ENCODE measurements around the gene KATNB1. TPM values are rescaled to one million over a fixed set of nuclear protein-coding genes. Genes with fewer than 3 reads are reported as not detected.

The KATNB1 gene
- total RNA-seq, 2 experiments from 2014 or later: 37.4 to 43.5 TPM

DNA sequence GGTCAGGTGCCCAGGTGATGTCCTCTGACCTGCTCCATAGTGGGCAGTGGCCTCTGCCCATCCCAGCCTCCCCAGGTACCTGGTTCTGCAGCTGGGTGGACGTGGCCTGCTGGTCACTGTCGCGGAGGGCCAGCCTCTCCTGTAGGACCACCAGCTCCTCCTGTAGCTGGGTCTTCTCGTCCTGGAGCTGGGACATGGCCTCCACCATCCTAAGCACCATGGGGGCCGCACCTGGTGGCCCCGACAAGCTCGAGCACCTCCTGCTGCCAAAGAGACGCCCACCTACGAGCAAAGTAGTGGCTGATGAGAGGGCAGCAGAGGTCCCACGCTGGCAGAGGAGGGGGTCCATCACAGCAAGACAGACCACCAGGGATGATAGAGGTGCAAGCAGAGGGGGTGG is 49.8 kb downstream of the KATNB1 start:
- DNase-seq (ENCODE audit: low spot score): no peak
- Histone ChIP-seq H3K36me3 (ENCODE audit: insufficient read depth, low read length) (no peaks in the 10 kb centered on the region), H3K4me2 (ENCODE audit: low read length) (no peak overlapping the region), H3K4me1 (ENCODE audit: insufficient read depth, low read length, poor library complexity, severe bottlenecking) (no peaks in the 10 kb centered on the region), H3K9me2 (ENCODE audit: insufficient read depth, low read length) (no peaks in the 10 kb centered on the region), H2AFZ (ENCODE audit: low read length) (no peak overlapping the region), H3K9me3 (ENCODE audit: low read length) (no peaks in the 10 kb centered on the region), H3K4me3 (ENCODE audit: low read depth, low read length, poor library complexity, severe bottlenecking) (no peak overlapping the region), H4K20me1 (ENCODE audit: insufficient read depth, low read length) (no peaks in the 10 kb centered on the region), H3K27ac (ENCODE audit: low read depth, low read length, poor library complexity, severe bottlenecking) (no peak overlapping the region), H3K79me2 (ENCODE audit: insufficient read depth, low read depth, low read length) (no peaks in the 10 kb centered on the region)
- CTCF ChIA-PET (ENCODE audit: unreplicated experiment): no interaction called here
- intact Hi-C loops (cut with micrococcal nuclease; ENCODE audit: unreplicated experiment): no loop called here
- POLR2A ChIA-PET: no interaction called here
- no TSS peak for BruUV-seq (replicated peaks)
- TF ChIP-seq CTCF (conservative IDR thresholded peaks at IDR 0.05; ENCODE audit: low read length) (no peak), EZH2phosphoT487 (IDR thresholded peaks at IDR 0.05; ENCODE audit: borderline replicate concordance, low read depth, low read length) (no peak)

DNA sequence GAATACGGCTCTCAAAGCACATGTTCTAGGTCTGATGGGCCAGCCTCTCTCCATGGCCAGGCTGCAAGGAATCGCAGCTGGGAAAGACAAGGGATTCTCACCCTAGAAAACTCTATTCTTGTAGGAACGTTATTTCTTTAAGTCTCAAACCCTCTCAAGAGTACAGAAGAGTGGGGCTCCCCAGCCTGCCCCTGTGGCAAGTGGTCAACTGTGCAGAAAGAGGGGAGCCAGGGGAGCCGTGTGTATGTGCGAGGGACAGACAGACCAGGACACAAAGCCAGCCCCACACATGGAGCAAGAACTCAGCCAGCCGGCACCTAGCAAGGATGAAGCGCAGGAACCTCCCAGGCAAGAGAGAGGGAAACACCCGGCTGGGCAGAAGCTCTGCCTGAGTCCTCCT is 50.4 kb downstream of the KATNB1 start:
- no peaks in the 10 kb centered on the region for H3K36me3 ChIP-seq (ENCODE audit: insufficient read depth, low read length)
- intact Hi-C loops (cut with micrococcal nuclease; ENCODE audit: unreplicated experiment): no loop called here
- no peak overlapping the region for H3K4me2 ChIP-seq (ENCODE audit: low read length)
- no peak overlapping the region for H3K4me3 ChIP-seq (ENCODE audit: low read depth, low read length, poor library complexity, severe bottlenecking)
- H3K9me3 ChIP-seq (ENCODE audit: low read length): no peaks in the 10 kb centered on the region
- ChIA-PET POLR2A (no interaction called here), CTCF (ENCODE audit: unreplicated experiment) (no interaction called here)
- no peak for DNase-seq (ENCODE audit: low spot score)
- H3K79me2 ChIP-seq (ENCODE audit: insufficient read depth, low read depth, low read length): no peaks in the 10 kb centered on the region
- no peak for TF ChIP-seq CTCF (conservative IDR thresholded peaks at IDR 0.05; ENCODE audit: low read length)
- TF ChIP-seq EZH2phosphoT487 (IDR thresholded peaks at IDR 0.05; ENCODE audit: borderline replicate concordance, low read depth, low read length): no peak
- H3K9me2 ChIP-seq (ENCODE audit: insufficient read depth, low read length): no peaks in the 10 kb centered on the region
- H3K4me1 ChIP-seq (ENCODE audit: insufficient read depth, low read length, poor library complexity, severe bottlenecking): no peaks in the 10 kb centered on the region
- BruUV-seq (replicated peaks): no TSS peak
- H2AFZ ChIP-seq (ENCODE audit: low read length): no peak overlapping the region
- no peak overlapping the region for H3K27ac ChIP-seq (ENCODE audit: low read depth, low read length, poor library complexity, severe bottlenecking)
- no peaks in the 10 kb centered on the region for H4K20me1 ChIP-seq (ENCODE audit: insufficient read depth, low read length)

- no peak overlapping the region for H3K4me2 ChIP-seq (ENCODE audit: low read length)
- no peak overlapping the region for H3K27ac ChIP-seq (ENCODE audit: low read depth, low read length, poor library complexity, severe bottlenecking)
- no peaks in the 10 kb centered on the region for H3K9me3 ChIP-seq (ENCODE audit: low read length)
- no peak overlapping the region for H3K4me3 ChIP-seq (ENCODE audit: low read depth, low read length, poor library complexity, severe bottlenecking)
- no peaks in the 10 kb centered on the region for H3K36me3 ChIP-seq (ENCODE audit: insufficient read depth, low read length)
- ChIA-PET CTCF (ENCODE audit: unreplicated experiment) (no interaction called here), POLR2A (interaction anchor here (0.7 kb wide), 1 partner anchor 340 kb away, joined by 3 read pairs; the partner anchor contains the start of genes CIAPIN1 and COQ9)
- DNase-seq (ENCODE audit: low spot score): no peak
- no TSS peak for BruUV-seq (replicated peaks)
- intact Hi-C loops (cut with micrococcal nuclease; ENCODE audit: unreplicated experiment): no loop called here
- H4K20me1 ChIP-seq (ENCODE audit: insufficient read depth, low read length): no peaks in the 10 kb centered on the region
- H3K9me2 ChIP-seq (ENCODE audit: insufficient read depth, low read length): no peaks in the 10 kb centered on the region
- no peak overlapping the region for H2AFZ ChIP-seq (ENCODE audit: low read length)
- H3K4me1 ChIP-seq (ENCODE audit: insufficient read depth, low read length, poor library complexity, severe bottlenecking): no peaks in the 10 kb centered on the region
- TF ChIP-seq CTCF (conservative IDR thresholded peaks at IDR 0.05; ENCODE audit: low read length) (no peak), EZH2phosphoT487 (IDR thresholded peaks at IDR 0.05; ENCODE audit: borderline replicate concordance, low read depth, low read length) (no peak)
- H3K79me2 ChIP-seq (ENCODE audit: insufficient read depth, low read depth, low read length): no peaks in the 10 kb centered on the region
These were observed 51.3 kb downstream of the KATNB1 start for GRCh38 chr16:57786632-57787518.

Data from OCI-LY7 (cell line).